Thoracic aorta (tissue), 2 donors: ENCODE measurements around the gene AMOTL2. TPM values are rescaled to one million over a fixed set of nuclear protein-coding genes. Genes with fewer than 3 reads are reported as not detected.

Experiments
- ATAC-seq: fragments of 150-250 bp; one replicate; pipeline ENCODE4 v1.8.0; 2017; ENCODE audit warnings: low read depth; ENCODE audit not compliant: insufficient number of reproducible peaks, low FRiP score
- DNase-seq: peaks from one replicate; pipeline ENCODE4 v3.0.0-alpha.2; 2020; ENCODE audit warnings: low spot score
- H3K27ac ChIP-seq, 2 donors: fragments of 200-600 bp; sonication (generic); 1 replicate in 1 of 2; 2 replicates in 1 of 2; pipeline ENCODE4 v1.5.1; 2016; ENCODE audit warnings: mild to moderate bottlenecking in 2 of 2, moderate library complexity in 2 of 2
- H3K27me3 ChIP-seq: fragments of 200-600 bp; sonication (generic); replicated peaks from 2 replicates; pipeline ENCODE4 v1.6.0; 2016; ENCODE audit warnings: mild to moderate bottlenecking; ENCODE audit not compliant: insufficient read depth
- H3K36me3 ChIP-seq: fragments of 200-600 bp; sonication (generic); one replicate; pipeline ENCODE4 v1.5.1; 2016
- H3K4me1 ChIP-seq, 2 donors: fragments of 200-600 bp; sonication (generic); 1 replicate in 1 of 2; 2 replicates in 1 of 2; pipeline versions ENCODE4 v1.5.1 to v1.6.0; 2016; ENCODE audit warnings: low read depth in 2 of 2, mild to moderate bottlenecking in 1 of 2; ENCODE audit not compliant: control insufficient read depth in 1 of 2
- H3K4me3 ChIP-seq: fragments of 200-600 bp; sonication (generic); 2 replicates; pipeline ENCODE4 v1.5.1; 2016; ENCODE audit warnings: mild to moderate bottlenecking
- H3K9me3 ChIP-seq: fragments of 200-600 bp; sonication (generic); 2 replicates; pipeline ENCODE4 v1.5.1; 2016
- total RNA-seq, 2 donors: library from RNA; depleted of rRNA; stranded (reverse); fragments of >200 nt; gene quantifications; one replicate each; pipeline versions ENCODE4 v1.1.0 to v1.2.3, GENCODE V29; 2016
- TF ChIP-seq, protein P1 (sequence below): fragments of 200-600 bp; sonication (generic); IDR thresholded peaks from one replicate; pipeline ENCODE4 v1.5.1; 2019; ENCODE audit warnings: antibody characterized with exemption

The AMOTL2 gene
- total RNA-seq, 2 donors from 2014 or later: 62.4 to 161 TPM

DNA sequence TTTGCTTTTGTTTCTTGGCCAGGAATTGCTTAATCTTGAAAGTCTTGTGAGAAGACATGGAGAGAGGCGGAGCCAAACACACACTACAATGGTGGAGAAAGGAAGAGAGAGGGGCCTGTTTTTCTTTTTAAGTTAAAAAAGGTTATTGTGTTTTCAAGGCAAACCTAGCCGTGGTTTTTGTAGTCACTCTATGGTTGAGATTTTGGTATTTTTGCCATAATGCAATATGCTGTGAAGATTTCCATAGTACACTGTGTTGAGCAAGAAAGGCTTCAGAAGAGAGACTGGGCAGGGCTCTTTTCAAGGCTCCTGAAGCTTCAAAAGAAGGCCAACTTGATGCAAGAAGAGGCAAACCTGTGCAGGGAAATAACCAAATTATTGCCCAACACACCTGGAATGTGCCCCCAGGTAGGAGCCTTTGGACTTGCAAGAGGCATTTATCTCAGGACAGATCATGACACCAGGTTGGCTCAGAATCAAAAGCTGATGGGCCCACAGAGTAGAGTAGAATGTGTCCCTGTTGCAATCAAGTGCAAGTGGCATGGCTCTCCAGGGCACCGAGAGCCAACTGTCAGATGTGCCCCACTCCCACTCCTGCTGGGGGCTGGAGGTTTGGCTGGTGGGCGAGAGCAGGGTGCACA, 22.1 kb downstream of the AMOTL2 start:
- ATAC-seq: no peak
- Histone ChIP-seq H3K4me3 (no peak overlapping the region), H3K4me1 (peaks cover 39 to 59% of the 10 kb centered on the region in 2 donors), H3K27ac (peak overlapping the region; percentile 26 to 45), H3K36me3 (peaks cover 21% of the 10 kb centered on the region), H3K9me3 (no peaks in the 10 kb centered on the region), H3K27me3 (no peaks in the 10 kb centered on the region)
- TF ChIP-seq, protein P1, sequence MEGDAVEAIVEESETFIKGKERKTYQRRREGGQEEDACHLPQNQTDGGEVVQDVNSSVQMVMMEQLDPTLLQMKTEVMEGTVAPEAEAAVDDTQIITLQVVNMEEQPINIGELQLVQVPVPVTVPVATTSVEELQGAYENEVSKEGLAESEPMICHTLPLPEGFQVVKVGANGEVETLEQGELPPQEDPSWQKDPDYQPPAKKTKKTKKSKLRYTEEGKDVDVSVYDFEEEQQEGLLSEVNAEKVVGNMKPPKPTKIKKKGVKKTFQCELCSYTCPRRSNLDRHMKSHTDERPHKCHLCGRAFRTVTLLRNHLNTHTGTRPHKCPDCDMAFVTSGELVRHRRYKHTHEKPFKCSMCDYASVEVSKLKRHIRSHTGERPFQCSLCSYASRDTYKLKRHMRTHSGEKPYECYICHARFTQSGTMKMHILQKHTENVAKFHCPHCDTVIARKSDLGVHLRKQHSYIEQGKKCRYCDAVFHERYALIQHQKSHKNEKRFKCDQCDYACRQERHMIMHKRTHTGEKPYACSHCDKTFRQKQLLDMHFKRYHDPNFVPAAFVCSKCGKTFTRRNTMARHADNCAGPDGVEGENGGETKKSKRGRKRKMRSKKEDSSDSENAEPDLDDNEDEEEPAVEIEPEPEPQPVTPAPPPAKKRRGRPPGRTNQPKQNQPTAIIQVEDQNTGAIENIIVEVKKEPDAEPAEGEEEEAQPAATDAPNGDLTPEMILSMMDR: no peak
- no peak for DNase-seq

DNA sequence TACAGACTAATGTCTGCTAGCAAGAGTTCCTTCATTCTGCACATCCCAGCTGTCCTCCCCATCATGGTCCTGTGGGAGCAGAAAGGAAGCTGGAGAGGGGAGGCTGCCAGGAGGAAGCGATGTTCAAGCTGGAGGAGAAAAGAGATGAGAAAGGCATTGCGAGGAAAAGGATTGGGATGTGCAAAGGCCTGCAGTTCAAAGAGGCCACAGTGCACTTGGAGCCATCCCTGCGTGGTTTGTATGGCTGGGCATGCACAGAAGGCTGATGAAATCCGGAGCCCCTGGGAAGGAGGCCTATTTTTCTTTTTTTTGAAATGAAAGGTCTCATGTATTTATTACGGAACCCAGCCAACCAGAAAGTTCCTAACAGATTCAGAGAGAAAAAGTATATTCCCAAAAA, 22.8 kb downstream of the AMOTL2 start:
- Histone ChIP-seq H3K27me3 (no peaks in the 10 kb centered on the region), H3K36me3 (peaks cover 14% of the 10 kb centered on the region), H3K27ac (peak overlapping the region; percentile 26 to 45), H3K4me3 (no peak overlapping the region), H3K9me3 (peaks cover 3% of the 10 kb centered on the region), H3K4me1 (peaks cover 34 to 52% of the 10 kb centered on the region in 2 donors)
- DNase-seq (no peak), ATAC-seq (no peak)
- TF ChIP-seq, protein P1: no peak

- Histone ChIP-seq H3K36me3 (peaks cover 9% of the 10 kb centered on the region), H3K4me3 (no peak overlapping the region), H3K27ac (peak overlapping the region; percentile 26 to 45), H3K27me3 (no peaks in the 10 kb centered on the region), H3K9me3 (peaks cover 8% of the 10 kb centered on the region), H3K4me1 (peaks cover 31 to 46% of the 10 kb centered on the region in 2 donors)
- ATAC-seq: no peak
- no peak for DNase-seq
- TF ChIP-seq, protein P1: no peak
These were observed 23.4 kb downstream of the AMOTL2 start for GRCh38 chr3:134350861-134351311.

DNA sequence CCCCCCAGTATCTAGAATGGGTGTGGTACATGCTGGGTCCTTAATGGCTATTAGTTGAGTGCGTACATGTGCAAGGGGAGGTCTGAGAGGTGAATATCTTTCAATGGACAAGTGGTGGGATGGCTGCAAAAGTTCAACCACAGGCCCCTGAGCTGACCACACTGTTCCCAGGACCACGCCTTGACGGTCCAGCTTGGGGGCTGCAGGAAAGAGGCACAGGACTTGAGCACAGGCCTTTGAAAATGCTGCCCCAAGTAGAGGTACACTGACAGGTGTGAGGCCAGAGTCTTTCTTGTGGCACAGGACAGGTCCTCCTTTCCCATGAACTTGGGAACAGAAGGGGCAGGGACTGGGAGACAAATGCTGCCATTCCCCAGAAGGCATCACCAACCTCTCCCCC, 24.0 kb downstream of the AMOTL2 start:
- H3K27me3 ChIP-seq: no peaks in the 10 kb centered on the region
- no peak for DNase-seq
- peak overlapping the region; percentile 26 to 45 for H3K27ac ChIP-seq
- TF ChIP-seq, protein P1: no peak
- peaks cover 9% of the 10 kb centered on the region for H3K9me3 ChIP-seq
- no peak overlapping the region for H3K4me3 ChIP-seq
- no peak for ATAC-seq
- H3K4me1 ChIP-seq: peaks cover 31 to 45% of the 10 kb centered on the region in 2 donors
- peaks cover 8% of the 10 kb centered on the region for H3K36me3 ChIP-seq

GRCh38 chr3:134348524-134348923, 25.7 kb downstream of the AMOTL2 start:
- ATAC-seq (peak; percentile 94), DNase-seq (peak; percentile 79)
- TF ChIP-seq, protein P1: peak; percentile 35
- H3K36me3 ChIP-seq: no peaks in the 10 kb centered on the region
- H3K4me1 ChIP-seq: peaks cover 31 to 45% of the 10 kb centered on the region in 2 donors
- H3K9me3 ChIP-seq: peaks cover 9% of the 10 kb centered on the region
- no peak overlapping the region for H3K4me3 ChIP-seq
- H3K27ac ChIP-seq: peak overlapping the region; percentile 65 to 74
- no peaks in the 10 kb centered on the region for H3K27me3 ChIP-seq
